PC-9 (cell line): Measurements from ENCODE around the gene COX4I2. TPM values are rescaled to one million over a fixed set of nuclear protein-coding genes. Genes with fewer than 3 reads are reported as not detected.

Experiments
- BruUV-seq: library from RNA; stranded (reverse); fragments of 400-500 nt; replicated peaks from 2 replicates; lab custom pipeline; 2021; lab: Mats Ljungman, UMichigan
- CTCF ChIA-PET: fragments of 300-600 bp; sonication (Branson Sonifier 250); formaldehyde crosslinking; loops from one replicate; lab custom pipeline; 2022; ENCODE audit warnings: antibody characterized with exemption; lab: Charles Lee
- POLR2A ChIA-PET: fragments of 300-600 bp; sonication (Branson Sonifier 250); formaldehyde crosslinking; loops from one replicate; lab custom pipeline; 2022; ENCODE audit warnings: antibody characterized with exemption; ENCODE audit not compliant: unreplicated experiment; lab: Charles Lee
- DNase-seq, 2 experiments: peaks; one replicate each; pipeline versions ENCODE4 v3.0.0 to v3.0.0-alpha.2; 2015 to 2022; ENCODE audit warnings: mixed read lengths in 1 of 2
- H2AFZ ChIP-seq: fragments of 200-600 bp; sonication (generic); 2 replicates; pipeline ENCODE4 v1.8.1; 2017; ENCODE audit warnings: antibody characterized with exemption
- H3F3A ChIP-seq: fragments of 200-600 bp; sonication (generic); 2 replicates; pipeline ENCODE4 v1.8.1; 2017; ENCODE audit warnings: antibody characterized with exemption, mild to moderate bottlenecking, low read depth; ENCODE audit not compliant: insufficient read depth
- H3K27ac ChIP-seq: fragments of 200-600 bp; sonication (generic); 2 replicates; pipeline ENCODE4 v1.6.1; 2016; ENCODE audit warnings: mixed run types
- H3K27me3 ChIP-seq: fragments of 200-600 bp; sonication (generic); 2 replicates; pipeline ENCODE4 v1.6.1; 2016; ENCODE audit warnings: low read depth, mixed run types; ENCODE audit not compliant: insufficient read depth
- H3K36me3 ChIP-seq: fragments of 200-600 bp; sonication (generic); 2 replicates; pipeline ENCODE4 v1.6.1; 2016; ENCODE audit warnings: low read depth, mixed run types
- H3K4me1 ChIP-seq: fragments of 200-600 bp; sonication (generic); replicated peaks from 2 replicates; pipeline ENCODE4 v1.6.1; 2016; ENCODE audit warnings: mixed run types; ENCODE audit not compliant: insufficient read depth
- H3K4me2 ChIP-seq: fragments of 200-600 bp; sonication (generic); 2 replicates; pipeline ENCODE4 v1.6.1; 2017; ENCODE audit warnings: mixed run types
- H3K4me3 ChIP-seq: fragments of 200-600 bp; sonication (generic); 2 replicates; pipeline ENCODE4 v1.6.1; 2016; ENCODE audit warnings: mixed run types
- H3K79me2 ChIP-seq: fragments of 200-600 bp; sonication (generic); 2 replicates; pipeline ENCODE4 v1.6.1; 2017; ENCODE audit warnings: low read depth, mixed run types
- H3K9me2 ChIP-seq: fragments of 200-600 bp; sonication (generic); 2 replicates; pipeline ENCODE4 v1.8.1; 2017; ENCODE audit warnings: mild to moderate bottlenecking; ENCODE audit not compliant: insufficient read depth
- H3K9me3 ChIP-seq: fragments of 200-600 bp; sonication (generic); 2 replicates; pipeline ENCODE4 v1.8.1; 2016; ENCODE audit warnings: low read depth; ENCODE audit not compliant: insufficient read depth
- H4K20me1 ChIP-seq: fragments of 200-600 bp; sonication (generic); 2 replicates; pipeline ENCODE4 v1.8.1; 2017; ENCODE audit not compliant: insufficient read depth
- CTCF ChIP-seq: fragments of 200-600 bp; sonication (generic); conservative IDR thresholded peaks from 2 replicates; pipeline ENCODE4 v1.6.1; 2017; ENCODE audit warnings: mixed run types, antibody characterized with exemption, mild to moderate bottlenecking, moderate library complexity
- EZH2 ChIP-seq: fragments of 200-600 bp; sonication (generic); IDR thresholded peaks from 2 replicates; pipeline ENCODE4 v1.8.0; 2017; ENCODE audit warnings: antibody characterized with exemption, low read depth
- intact Hi-C: fragments of 100-400 bp; cut with micrococcal nuclease; formaldehyde crosslinking; loops from one replicate; pipeline ENCODE4 v1.10.0; 2022; ENCODE audit not compliant: unreplicated experiment
- total RNA-seq: library from RNA; stranded (reverse); gene quantifications from 2 replicates; pipeline ENCODE4 v1.2.3, GENCODE V29; 2021

COX4I2 gene
- total RNA-seq, 1 experiment from 2014 or later, result not detected

GRCh38 chr20:31654534-31654933 is 16.8 kb downstream of the COX4I2 start:
- BruUV-seq, result no TSS peak
- intact Hi-C loops, result no loop called here
- ChIA-PET POLR2A (no interaction called here), CTCF (no interaction called here)
- H3K4me1 ChIP-seq, result no peaks in the 10 kb centered on the region
- peaks cover 9% of the 10 kb centered on the region for H3F3A ChIP-seq
- H3K4me3 ChIP-seq, result no peak overlapping the region
- no peak overlapping the region for H2AFZ ChIP-seq
- H3K9me3 ChIP-seq, result no peaks in the 10 kb centered on the region
- no peak overlapping the region for H3K4me2 ChIP-seq
- no peak overlapping the region for H3K27ac ChIP-seq
- H3K36me3 ChIP-seq, result no peaks in the 10 kb centered on the region
- DNase-seq, result no peak
- H4K20me1 ChIP-seq, result no peaks in the 10 kb centered on the region
- no peaks in the 10 kb centered on the region for H3K9me2 ChIP-seq
- no peak for TF ChIP-seq EZH2
- TF ChIP-seq CTCF, result no peak
- H3K27me3 ChIP-seq, result no peaks in the 10 kb centered on the region
- H3K79me2 ChIP-seq, result no peaks in the 10 kb centered on the region

DNA sequence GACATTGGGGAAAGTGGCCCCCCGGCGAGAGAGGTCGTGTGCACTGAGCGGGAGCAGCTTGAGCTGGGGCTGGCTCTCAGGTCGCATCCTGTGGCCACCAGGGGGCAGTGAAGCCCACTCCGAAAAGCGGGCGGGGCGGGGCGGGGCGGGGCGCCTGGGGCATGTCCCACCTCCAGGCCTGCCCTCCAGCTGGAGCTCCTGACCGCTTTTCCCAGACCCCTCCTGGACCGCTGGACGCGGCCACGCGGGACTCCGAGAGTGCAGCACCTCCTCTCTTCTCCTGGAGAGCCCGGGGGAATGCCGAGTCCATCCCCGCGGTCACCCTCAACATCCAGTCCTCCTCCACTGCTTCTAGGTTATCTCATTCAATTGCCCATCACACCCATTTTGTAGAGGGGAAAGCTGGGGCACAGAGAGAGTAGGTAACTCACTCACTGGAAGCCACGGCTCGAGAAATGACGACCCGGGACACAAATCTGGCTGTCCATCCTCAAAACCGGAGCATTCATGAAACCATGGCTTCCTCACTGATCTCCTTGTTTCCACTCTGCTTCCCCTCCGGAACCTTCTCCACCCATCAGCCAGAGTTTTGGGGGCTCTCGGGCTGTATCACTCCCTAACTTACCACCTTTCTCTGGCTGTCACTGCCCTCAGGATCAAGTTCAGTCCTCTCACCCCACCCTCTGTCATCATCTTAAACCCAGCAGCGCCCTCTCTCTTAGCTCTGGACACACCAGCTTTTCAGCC is 24.1 kb downstream of the COX4I2 start:
- CTCF ChIA-PET, result interaction anchor here (0.5 to 3.6 kb wide), 12 partner anchors 18 to 201 kb away, joined by 3 to 112 read pairs (median 9); partner anchors contain the start of gene BCL2L1
- intact Hi-C loops, result loop anchor here (1.0 kb wide), 1 partner anchor 62 kb away; no protein-coding TSS in a partner anchor
- Histone ChIP-seq H3K4me1 (peaks cover 47% of the 10 kb centered on the region), H3K4me2 (peak overlapping the region; percentile 67), H3K79me2 (peaks cover 10% of the 10 kb centered on the region), H3K9me2 (no peaks in the 10 kb centered on the region), H3K27me3 (no peaks in the 10 kb centered on the region), H3K9me3 (no peaks in the 10 kb centered on the region), H3K36me3 (0 out of 2 replicates have a peak, but pooled peaks cover 5% of the 10 kb centered on the region), H3K4me3 (no peak overlapping the region; the same call in 1 of the 2 replicates), H3K27ac (peak overlapping the region; percentile 30), H2AFZ (no peak overlapping the region), H3F3A (peaks cover 61% of the 10 kb centered on the region), H4K20me1 (peaks cover 8% of the 10 kb centered on the region)
- DNase-seq, result peak in 1 of 2 experiments; percentile 73
- BruUV-seq, result no TSS peak
- TF ChIP-seq EZH2 (no peak), CTCF (peak; percentile 79)
- POLR2A ChIA-PET, result interaction anchor here (0.5 to 1.1 kb wide), 7 partner anchors 22 to 69 kb away, joined by 3 to 8 read pairs (median 4); no protein-coding TSS in a partner anchor

DNA sequence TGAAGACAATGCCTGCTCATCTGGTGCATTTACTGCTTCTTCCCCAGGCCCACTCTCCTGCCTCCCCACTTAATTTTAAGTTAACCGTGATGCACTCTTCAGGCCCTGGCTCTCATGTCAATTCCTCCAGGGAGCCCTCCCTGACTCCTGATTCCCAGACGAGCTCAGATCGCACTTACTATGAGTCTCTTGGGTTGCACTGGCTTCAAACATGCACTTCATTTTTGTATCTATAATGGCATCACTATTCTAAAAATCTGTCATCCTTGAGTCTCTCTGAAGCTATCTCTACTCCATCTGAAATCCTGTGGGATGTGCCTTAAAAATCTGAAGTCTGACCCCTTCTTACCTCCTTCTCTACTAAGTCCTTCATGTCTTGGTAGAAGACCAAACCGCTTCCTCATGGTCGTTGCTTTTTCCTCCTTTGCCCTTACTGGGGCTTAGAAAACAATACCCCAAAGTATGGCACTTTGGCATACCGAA is 24.7 kb downstream of the COX4I2 start:
- Histone ChIP-seq H3K27me3 (no peaks in the 10 kb centered on the region), H3K4me3 (no peak overlapping the region; the same call in 1 of the 2 replicates), H3K9me2 (no peaks in the 10 kb centered on the region), H2AFZ (no peak overlapping the region), H3K9me3 (no peaks in the 10 kb centered on the region), H3K4me1 (peaks cover 50% of the 10 kb centered on the region), H3K36me3 (0 out of 2 replicates have a peak, but pooled peaks cover 5% of the 10 kb centered on the region), H3K4me2 (peak overlapping the region; percentile 67; the same call in 1 of the 2 replicates), H3K27ac (peak overlapping the region; percentile 30), H4K20me1 (peaks cover 11% of the 10 kb centered on the region), H3F3A (peaks cover 68% of the 10 kb centered on the region), H3K79me2 (peaks cover 14% of the 10 kb centered on the region)
- ChIA-PET POLR2A (interaction anchor here (0.5 to 1.0 kb wide), 3 partner anchors 53 to 892 kb away, joined by 3 to 8 read pairs (median 5); no protein-coding TSS in a partner anchor), CTCF (interaction anchor here (0.6 to 3.6 kb wide), 8 partner anchors 28 to 202 kb away, joined by 3 to 112 read pairs (median 7); partner anchors contain the start of gene BCL2L1)
- intact Hi-C loops, result no loop called here
- BruUV-seq, result no TSS peak
- no peak for TF ChIP-seq CTCF
- no peak for DNase-seq
